Panc1 (cell line): ENCODE data around the gene RPUSD3.

Experiments
- CTCF ChIP-seq: fragments of 450-650 bp; IDR thresholded peaks from 2 replicates; pipeline ENCODE4 v1.5.1; 2017; ENCODE audit warnings: mild to moderate bottlenecking
- POLR2AphosphoS5 ChIP-seq: IDR thresholded peaks from 2 replicates; pipeline ENCODE4 v1.6.1; 2012; ENCODE audit warnings: mild to moderate bottlenecking, low read depth, low read length, moderate library complexity

- TF ChIP-seq CTCF (no peak), POLR2AphosphoS5 (no peak)
Measured at GRCh38 chr3:9861626-9862130, 17.9 kb upstream of the RPUSD3 start.
